ENCODE measurements around the gene THRAP3.
"Not testable (repeated sequence)": the region's sequence is repeated elsewhere in the genome, so short reads cannot be mapped to it uniquely, and the experiment has no call there.

Gene THRAP3

DNA sequence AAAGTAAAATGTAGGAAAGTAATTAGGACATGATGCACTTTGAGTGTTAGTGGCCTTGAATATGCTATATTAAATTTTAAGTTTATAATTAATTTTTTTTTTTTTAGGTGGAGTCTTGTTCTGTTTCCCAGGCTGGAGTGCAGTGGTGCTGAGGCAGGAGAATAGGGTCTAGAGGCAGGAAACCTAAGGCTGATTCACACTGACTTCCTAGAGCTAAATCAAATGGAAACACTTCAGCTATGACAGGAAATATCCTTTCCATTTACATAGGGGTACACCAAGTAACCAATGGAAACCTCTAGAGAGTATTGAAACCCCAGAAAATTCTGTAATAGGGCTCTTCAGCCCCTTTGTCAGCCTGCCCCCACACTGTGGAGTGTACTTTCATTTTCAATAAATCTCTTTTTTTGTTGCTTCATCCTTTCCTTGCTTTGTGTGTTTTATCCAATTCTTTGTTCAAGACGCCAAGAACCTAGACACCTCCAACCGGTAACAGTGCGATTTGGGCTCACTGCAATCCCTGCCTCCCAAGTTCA is 17.9 kb upstream of the THRAP3 start:
- DNase-seq, result no peak

DNA sequence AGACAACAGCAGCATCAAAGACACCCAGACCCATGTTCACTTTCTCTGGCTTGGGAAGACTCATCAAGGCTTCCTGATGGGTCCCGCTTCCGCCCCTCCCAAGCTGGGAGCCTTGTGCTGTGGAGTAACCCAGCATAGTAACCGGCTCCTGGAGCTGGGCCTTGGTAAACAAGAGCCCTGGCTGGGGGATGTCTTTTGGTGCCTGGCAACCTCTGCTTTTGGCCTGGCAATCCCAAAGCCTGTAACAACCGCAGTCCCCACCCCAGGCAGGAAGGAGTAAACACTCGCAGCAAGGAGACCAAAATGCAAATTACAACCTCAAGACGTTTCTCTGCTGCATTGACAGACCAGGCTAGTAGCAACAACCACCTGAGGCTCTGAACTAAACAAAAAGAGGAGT is 16.9 kb upstream of the THRAP3 start:
- DNase-seq, result no peak

GRCh38 chr1:36208978-36209703 is 15.1 kb upstream of the THRAP3 start:
- DNase-seq, result peak; percentile 72

DNA sequence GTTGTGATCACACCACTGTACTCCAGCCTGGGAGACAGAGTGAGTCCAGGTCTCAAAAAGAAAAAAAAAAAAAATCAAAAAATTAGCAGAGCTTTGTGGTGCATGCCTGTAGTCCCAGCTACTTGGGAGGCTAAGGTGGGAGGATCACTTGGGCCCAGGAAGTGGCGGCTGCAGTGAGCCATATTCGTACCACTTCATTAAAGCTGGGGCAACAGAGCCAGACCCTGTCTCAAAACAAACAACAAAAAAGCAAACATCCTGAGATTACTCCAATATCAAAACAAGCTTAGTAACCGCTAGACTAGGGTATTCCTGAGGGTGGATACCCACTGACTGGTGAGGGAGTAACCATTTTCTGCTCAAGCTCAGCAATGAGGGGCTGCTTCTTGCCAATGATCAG is 12.9 kb upstream of the THRAP3 start:
- no peak for DNase-seq

GRCh38 chr1:36211841-36212240 is 12.4 kb upstream of the THRAP3 start:
- no peak for DNase-seq

GRCh38 chr1:36212782-36213181 is 11.5 kb upstream of the THRAP3 start:
- no peak for DNase-seq

DNA sequence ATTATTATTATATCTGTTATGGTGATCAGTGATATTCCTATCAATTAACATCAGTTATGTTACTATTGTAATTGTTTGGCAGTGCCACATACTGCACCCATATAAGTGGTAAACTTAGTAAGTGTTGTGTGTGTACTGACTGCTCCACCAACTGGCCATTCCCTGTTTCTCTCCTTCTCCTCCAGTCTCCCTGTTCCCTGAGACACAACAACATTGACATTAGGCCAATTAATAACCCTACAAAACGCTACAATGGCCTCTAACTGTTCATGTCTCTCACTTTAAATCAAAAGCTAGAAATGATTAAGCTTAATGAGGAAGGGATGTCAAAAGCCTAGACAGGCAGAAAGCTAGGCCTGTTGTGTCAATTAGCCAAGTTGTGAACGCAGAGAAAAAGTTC is 6.6 kb upstream of the THRAP3 start:
- no peak for DNase-seq

DNA sequence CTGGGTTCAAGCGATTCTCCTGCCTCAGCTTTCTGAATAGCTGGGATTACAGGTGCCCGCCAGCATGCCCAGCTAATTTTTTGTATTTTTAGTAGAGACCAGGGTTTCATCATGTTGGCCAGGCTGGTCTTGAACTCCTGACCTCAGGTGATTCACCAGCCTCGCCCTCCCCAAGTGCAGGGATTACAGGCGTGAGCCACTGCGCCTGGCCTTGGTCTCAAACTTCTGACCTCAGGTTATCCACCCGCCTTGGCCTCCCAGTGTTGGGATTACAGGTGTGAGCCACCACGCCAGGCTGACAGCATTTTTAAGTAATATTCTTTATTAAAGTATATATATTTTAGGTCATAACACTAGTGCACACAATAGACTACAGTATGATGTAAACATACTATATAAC is 2.3 kb upstream of the THRAP3 start:
- DNase-seq, result not testable (repeated sequence)

GRCh38 chr1:36222481-36223380 is 1.5 kb upstream of the THRAP3 start:
- DNase-seq, result no peak

DNA sequence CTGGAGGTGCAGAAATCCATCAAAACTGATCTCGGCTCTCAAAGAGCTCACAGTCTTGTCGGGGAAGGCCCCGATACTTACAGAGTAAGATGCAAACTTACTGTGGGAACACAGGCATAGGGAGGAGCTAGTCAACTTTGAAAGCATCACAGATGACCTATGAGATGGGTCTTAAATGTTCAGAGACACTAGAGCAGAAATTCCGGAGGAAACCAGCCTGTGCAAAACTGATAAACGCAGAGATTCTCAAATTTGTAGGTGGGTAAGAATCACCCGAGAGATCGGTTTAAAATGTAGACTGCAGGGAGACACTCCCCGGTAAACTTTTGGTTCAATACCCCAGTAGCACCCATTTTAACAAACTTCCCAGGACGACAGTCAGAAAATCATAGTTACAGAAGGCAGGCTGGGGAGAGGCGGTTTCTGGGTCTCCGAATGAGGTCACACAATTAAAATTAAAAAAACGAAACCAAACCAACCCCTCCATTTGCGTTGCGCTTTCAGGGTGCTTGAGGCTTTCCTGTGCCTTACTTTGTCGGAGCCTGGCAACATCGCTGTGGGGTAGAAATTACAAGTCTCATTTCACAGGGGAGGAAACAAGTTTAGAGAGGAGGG is 755 bp upstream of the THRAP3 start:
- no peak for DNase-seq

DNA sequence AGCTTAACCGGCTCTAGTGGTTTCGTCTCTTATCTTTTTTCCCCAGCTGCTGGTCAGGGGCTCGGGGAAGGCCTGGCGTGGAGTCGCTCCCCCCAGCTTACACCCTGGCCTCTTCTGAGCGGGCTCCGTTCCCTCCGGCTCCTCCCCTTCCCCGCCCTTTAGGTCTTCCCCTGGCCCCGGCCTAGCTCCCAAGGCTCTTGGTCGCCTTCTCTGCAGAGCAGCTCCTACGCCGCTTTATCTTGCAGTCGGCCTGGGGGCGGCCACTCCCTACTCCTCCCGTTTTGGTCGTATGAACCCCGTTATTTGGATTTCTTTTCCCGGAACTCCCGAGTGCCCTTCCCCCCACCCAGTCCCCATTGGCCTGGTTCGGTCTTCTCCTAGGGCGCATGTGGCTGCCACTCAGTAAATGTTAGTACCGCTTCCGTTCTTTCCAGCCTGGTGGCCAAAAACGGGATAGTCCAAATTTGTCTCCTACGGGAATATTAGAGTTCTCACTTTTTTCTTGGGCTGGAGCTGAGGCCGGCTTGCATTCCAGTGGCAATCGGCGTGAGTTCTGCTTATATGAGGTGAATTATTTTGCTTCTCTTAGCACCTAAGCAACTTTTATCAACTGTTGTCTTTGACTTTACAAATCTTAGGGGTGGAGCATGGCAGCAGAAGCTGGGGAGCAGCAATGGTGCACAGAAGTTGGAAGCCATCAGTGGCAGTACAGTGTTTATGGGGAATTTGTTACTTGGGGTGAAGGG is 467 bp downstream of the THRAP3 start:
- DNase-seq, result no peak

DNA sequence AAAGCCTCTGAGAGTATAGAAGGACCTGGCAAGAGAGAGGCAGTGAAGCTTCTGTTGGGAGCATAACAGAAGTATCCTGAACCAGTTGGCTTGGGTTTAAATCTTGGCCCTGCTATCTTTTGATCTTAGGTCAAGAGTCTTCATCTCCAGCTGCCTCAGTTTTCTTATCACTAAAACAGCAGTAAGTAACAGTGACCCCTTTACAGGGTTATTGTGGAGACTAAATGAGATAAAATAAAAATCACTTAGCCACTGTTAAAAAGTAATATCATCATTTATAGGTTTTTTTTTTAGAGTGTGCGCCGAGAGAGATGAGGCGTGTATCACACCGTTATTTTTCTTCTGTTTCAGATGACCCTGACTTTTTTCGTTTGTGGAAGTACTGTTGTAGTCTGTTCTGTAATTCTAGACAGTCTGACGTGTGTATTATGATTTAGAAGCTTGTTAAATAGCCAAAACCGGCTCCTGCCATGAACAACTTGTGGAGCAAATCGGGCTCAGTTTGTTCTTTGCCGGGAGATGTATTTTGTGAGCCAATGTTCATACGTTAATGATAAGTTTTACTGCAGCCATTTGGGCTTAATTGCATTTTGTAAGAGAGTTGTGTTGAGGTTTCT is 1.1 kb downstream of the THRAP3 start:
- no peak for DNase-seq

- DNase-seq, result not testable (repeated sequence)
These were observed 6.0 kb downstream of the THRAP3 start for GRCh38 chr1:36230279-36230678.

DNA sequence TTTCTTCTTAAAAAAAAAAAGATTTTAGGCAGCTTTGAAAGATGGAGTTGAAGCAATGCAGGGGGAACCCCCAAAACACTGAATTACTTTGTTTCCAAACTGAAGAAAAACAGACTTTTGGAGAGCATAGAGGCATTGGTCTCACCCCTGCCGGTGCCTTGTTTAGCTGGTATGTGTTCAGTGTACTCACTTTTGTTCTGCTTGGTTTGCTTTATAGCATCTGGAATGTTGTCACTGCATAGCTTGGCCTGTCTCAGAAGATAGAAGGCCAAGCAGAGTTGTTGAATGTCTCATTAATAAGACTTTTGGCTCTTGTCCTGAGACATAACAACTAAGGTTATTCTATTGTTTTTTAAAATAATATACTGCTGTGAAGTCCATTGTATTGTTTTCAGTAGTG is 6.9 kb downstream of the THRAP3 start:
- no peak for DNase-seq

DNA sequence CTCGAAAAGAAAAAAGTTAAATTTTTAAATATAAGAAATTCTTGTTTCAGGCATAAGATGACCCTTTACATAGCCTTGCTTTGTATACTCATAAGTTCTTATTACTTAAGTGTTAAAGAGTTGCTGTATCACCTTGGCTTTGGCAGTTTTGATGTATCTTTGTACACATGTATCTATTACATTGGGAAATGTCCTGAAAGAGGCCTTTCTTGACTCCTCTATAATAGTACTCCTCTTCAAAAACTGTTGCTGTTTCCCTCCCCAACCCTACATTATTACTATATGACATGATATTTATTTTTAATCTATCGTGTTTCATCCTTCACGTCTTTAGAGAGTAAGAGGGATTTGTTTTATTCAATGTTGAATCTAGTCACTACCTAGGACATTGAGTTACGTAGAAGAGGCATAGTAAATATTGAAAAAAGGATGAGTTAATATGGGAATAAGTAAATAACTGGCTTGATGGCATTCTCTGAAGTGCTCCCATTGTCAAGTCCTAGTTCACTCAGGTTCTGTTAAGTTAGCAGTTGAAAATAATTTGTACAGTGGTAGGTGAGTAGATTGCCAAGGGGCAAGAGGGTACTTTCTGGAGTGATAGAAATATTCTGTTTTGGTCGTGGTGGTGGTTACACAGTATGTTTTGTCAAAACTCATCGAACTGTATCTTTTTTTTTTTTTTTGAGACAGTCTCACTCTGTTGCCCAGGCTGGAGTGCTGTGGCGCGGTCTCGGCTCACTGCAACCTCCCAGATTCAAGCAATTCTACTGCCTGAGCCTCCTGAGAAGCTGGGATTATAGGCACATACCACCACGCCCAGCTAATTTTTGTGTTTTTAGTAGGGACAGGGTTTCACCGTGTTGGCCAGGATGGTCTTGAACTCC is 8.2 kb downstream of the THRAP3 start:
- no peak for DNase-seq

- no peak for DNase-seq
These were observed 12.1 kb downstream of the THRAP3 start for GRCh38 chr1:36236302-36236701.

DNA sequence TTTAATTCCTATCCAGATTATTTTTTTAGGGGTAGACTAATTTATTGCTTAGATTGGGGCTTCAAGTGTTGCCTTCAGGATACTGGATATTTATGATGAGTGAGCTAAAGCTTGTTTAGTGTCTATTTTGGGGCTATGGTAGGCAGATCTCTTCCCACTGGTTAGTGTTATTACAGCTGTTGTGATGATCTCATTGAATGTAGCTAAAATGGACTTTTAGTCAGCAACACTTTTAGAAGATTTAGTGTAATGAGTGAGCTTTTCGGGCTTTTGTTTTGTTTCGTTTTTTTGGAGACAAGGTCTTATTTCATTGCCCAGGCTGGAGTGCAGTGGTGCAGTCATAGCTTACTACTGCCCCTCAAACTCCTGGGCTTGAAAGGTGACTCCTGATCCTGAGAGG is 14.2 kb downstream of the THRAP3 start:
- no peak for DNase-seq

DNA sequence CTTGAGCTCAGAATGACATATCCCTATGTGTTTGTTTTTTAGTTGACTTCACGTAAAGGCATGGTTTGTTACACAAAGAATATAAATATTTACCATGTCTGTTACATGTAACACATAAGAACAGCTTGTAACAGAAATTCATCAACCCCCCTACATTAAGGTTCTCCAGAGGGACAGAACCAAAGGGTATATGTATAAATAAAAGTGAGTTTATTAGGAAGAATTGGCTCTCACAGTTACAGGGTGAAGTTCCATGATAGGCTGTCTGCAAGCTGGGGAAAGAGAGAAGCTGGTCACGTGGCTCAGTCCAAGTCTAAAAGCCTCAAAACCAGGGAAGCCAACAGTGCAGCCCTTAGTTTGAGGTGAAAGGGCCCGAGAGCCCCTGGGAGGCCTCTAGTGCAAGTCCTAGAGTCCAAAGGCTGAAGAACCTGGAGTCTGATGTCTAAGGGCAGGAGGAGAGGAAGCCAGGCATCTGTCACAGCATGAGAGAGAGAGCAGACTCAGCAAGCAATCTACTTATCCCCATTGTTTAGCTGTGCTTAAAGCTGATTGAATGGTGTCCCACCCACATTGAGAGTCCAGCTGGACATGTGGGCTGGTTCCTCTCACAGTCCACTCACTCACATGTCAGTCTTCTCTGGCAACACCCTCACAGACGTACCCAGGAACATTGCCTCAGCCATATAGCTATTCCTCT is 15.8 kb downstream of the THRAP3 start:
- DNase-seq, result no peak

DNA sequence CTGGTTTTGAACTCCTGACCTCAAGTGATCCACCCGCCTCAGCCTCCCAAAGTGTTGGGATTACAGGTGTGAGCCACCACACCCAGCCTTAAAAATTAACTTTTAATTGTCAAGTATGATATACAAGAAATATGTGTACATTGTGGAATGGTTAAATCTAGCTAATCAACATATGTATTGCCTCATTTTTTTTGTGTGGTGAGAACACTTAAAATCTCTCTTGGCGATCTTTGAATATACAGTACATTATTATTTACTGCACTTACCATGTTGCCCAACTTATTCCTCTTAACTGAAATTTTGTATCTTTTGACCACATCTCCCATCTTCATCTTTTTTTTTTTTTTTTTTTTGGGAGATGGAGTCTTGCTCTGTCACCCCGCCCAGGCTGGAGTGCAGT is 23.3 kb downstream of the THRAP3 start:
- no peak for DNase-seq

GRCh38 chr1:36248250-36248894 is 24.1 kb downstream of the THRAP3 start:
- no peak for DNase-seq
